Activated CD8-positive, alpha-beta memory T cell treated with anti-CD3 and anti-CD28 coated beads, Interleukin-2, amount 50 U/mL, for 24 hours (primary cell): ENCODE measurements around the gene BTBD18.
"Not testable (repeated sequence)": the region's sequence is repeated elsewhere in the genome, so short reads cannot be mapped to it uniquely, and the experiment has no call there.

Experiments used
- DNase-seq: peaks from one replicate; pipeline ENCODE4 v3.0.0-alpha.2; 2020; ENCODE audit errors: extremely low read depth

Gene BTBD18

DNA sequence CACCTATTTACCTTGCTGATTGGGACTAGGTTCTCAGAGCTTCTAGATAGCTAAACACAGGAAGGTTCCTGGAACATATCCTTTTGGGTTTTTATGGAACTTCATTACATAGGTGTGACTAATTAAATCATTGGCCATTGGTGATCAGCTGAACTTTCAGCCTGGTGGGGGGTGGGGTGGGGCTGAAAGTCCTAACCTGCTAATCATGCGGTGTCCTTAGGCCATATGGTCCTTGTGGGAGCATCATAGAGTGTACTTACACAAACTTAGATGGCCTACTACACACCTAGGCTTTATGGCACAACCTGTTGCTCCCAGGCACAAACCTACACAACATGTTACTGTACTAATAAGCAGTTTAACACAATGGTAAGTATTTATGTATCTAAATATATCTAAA is 19.0 kb downstream of the BTBD18 start:
- no peak for DNase-seq

DNA sequence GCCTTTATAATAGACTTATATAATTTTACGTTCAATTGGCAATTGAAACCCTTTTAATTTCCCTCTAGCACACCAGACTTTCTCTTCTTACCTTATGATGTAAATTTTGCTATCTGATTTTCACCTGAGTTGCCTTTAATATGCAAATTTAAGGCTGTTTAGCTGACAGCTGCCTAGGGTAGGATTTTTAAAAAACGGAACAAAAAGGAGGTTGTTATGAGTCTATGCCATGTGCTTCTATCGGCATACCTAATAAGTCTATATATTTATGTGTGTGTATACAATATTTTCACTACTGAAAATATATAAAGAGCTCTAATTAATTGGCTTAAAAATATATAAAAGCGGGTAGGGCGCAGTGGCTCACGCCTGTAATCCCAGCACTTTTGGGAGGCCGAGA is 22.1 kb downstream of the BTBD18 start:
- no peak for DNase-seq

DNA sequence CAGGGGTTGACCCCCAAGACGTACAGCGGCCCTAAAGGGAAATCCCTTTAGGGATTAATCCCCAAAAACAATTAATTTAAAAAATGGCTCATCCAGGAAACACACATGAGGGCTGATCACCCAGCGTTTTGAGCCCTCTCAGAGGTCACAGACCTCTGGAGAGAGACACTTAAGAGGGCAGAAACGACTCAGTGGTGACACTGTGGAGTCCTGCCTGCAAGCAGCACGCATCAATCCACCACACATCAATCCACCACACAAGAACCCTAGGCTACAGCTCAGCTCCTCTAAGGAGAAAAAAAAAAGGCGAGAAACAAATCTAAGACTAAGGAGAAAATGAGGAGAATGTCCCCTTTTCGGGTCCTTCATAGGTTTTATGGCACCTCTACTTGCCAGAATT is 22.8 kb downstream of the BTBD18 start:
- no peak for DNase-seq

DNA sequence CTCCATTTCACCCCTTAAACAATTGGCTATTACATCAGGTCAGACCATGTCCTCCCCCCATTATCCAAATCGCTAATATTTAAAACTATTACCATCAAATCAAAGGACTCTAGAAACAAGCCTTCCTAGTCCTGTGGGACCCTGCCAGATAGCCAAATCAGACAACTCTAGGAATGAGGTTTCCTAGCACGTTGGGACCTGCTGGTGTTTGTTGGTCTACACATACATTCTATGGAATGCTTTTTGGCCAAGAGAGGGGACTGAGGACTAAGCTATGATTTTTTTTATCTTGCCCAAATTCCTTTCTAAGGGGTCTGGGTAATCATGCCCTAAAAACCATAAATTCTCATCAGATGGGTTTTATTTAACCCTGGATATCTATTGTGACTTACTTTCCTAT is 24.4 kb downstream of the BTBD18 start:
- DNase-seq, result no peak

DNA sequence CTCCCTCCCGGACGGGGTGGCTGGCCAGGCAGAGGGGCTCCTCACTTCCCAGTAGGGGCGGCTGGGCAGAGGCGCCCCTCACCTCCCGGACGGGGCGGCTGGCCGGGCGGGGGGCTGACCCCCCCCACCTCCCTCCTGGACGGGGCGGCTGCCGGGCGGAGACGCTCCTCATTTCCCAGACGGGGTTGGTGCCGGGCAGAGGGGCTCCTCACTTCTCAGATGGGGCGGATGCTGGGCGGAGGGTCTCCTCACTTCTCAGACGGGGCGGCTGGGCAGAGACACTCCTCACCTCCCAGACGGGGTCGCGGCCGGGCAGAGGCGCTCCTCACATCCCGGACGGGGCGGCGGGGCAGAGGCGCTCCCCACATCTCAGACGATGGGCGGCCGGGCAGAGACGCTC is 34.9 kb downstream of the BTBD18 start:
- not testable (repeated sequence) for DNase-seq

DNA sequence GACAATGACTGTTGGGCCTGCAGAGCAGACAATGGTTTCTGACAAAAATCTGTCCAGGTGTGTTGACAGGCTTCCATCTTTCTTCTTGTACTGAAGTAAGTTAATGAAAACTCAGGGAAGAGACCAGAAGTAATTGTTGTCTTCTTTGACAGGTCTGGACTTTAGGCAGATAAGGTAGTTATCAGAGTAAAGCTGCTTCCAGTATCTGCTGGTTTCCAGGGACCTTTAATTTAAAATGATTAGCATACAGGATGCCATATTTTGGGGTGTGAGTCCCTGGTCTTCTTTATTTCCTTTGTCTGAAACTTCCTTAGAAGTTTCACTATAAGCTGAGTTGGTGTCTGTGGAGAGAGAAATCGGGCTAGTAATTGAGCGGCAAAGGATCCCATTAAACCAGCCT is 37.8 kb downstream of the BTBD18 start:
- no peak for DNase-seq

DNA sequence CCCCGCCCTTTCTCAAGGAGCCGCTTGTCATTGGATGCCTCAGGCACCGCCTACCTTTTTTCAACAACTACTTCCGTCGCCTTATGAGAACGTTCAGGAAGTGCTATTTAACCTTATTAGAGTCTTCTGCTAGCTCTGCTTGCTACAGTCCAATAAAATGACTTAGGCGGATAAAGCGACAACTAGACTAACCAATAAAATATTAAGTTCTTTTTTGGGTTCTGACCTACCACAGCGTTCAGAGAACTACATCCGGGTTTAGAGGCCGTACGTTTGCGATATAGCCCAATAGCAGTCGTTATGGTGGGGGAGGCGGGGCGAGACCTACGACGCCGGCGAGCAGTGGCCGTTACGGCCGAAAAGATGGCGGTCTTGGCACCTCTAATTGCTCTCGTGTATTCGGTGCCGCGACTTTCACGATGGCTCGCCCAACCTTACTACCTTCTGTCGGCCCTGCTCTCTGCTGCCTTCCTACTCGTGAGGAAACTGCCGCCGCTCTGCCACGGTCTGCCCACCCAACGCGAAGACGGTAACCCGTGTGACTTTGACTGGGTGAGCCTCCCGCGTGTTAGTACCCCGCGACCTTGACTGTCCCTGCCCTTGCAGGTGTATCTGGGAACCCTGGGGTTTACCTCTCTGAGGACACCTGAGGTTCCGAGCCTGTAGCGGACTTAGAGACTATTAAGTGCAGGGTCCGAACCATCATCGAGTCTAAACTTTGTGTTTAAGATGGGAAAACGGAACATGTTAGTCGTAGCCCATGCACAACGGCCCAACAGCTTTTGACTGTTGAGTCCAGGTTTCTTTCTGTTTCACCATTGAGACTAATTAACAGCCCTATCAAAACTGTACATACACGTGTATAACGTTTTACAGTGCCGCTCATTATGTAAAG is 39.1 kb downstream of the BTBD18 start, which contains the start of gene TMX2:
Gene TMX2, plus strand, starts transcription at position 338 of the 895 bp plus-strand sequence. Its CDS starts 26 bp downstream, at position 364.
- DNase-seq, result peak; percentile 84

DNA sequence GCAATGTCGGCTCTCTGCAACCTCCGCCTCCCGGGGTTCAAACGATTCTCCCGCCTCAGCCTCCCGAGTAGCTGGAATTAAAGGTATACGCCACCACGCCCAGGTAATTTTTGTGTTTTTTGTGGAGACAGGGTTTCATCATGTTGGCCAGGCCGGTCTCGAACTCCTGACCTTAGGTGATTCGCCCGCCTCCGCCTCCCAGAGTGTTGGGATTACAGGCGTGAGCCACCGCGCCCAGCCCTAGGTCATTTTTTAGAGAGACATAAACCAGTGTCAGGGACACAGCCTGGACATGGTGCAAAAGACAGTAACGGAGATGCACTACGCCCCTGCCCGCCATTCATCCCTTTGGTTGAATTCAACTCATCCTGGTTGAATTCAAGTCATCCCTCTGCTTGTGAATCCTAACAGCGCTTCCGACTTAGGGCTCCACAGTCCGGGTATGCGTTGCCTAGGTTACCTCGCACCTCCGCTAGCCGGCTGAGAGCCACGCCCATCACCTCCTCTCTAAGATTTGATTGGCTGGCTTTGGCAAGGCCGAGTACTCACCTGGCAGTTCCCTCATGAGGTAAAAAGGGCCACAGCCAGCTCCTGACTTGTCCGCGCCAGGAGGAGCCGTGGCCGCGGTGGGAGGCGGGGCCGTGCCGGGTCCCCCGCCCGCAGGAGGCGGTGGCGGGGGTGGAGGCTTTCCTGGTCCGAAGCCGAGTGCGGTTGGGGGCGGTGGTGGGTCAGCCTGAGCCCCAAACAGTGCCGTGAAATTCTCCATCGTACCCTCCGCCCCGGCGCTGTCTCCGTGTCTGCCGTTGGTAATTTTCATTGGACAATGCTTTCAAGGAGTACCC is 40.0 kb downstream of the BTBD18 start, which contains the start of gene MED19:
Gene MED19, minus strand, starts transcription at position 802 of the 842 bp plus-strand sequence. Its CDS starts 36 bp downstream, at position 766.
- peak; percentile 49 for DNase-seq

DNA sequence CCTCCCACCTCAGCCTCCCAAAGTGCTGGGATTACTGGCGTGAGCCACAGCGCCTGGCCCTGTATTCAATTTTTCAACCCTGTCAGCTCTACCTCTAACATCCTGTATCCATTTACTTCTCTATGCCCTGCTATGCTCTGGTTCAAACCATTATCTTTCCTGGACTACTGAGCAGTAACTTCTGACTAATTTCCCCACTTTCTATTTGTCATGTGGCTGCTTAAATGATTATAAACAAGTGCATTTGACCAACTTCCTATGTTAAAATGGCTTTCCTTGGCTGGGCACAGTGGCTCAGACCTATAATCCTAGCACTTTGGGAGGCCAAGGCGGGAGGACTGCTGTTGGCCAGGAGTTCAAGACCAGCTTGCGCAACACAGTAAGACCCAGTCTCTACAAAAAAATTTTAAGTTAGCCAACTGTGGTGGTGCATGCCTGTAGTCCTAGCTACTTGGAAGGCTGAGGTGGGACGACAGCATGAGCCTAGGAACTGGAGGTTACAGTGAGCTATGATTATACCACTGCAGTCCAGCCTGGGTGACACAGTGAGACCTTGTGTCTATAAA is 41.7 kb downstream of the BTBD18 start:
- no peak for DNase-seq

DNA sequence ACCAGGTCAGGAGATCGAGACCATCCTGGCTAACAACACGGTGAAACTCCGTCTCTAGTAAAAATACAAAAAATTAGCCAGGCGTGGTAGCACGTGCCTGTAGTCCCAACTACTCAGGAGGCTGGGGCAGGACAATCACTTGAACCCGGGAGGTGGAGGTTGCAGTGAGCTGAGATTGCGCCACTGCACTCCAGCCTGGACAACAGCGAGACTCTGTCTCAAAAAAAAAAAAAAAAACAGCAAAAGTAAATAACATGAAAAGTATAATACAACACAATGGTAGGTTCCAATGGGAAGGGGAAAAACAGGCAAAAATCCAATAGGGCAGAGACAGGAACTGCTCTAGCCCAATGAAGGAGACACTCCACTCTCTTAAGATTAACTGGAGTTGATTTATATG is 46.2 kb downstream of the BTBD18 start:
- DNase-seq, result not testable (repeated sequence)

DNA sequence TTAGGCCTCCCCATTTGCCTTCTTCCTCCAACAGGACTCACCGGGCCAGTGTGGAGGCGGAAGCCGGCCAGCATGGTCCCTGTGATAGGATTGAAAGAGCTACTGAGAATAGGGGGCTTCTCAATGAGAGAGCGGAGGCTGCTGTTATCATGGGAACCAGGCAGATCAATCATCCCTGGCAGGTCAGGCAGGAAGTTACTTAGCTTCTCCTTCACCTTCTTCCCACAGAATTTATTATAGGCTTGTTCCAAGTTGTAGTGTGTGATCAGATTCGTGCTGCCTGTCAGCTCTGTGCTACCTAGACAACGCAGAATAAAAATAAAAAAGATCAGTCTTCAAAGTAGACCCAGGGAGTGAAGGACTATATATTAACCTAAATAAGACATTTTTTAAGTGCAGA is 46.7 kb downstream of the BTBD18 start:
- DNase-seq, result no peak

DNA sequence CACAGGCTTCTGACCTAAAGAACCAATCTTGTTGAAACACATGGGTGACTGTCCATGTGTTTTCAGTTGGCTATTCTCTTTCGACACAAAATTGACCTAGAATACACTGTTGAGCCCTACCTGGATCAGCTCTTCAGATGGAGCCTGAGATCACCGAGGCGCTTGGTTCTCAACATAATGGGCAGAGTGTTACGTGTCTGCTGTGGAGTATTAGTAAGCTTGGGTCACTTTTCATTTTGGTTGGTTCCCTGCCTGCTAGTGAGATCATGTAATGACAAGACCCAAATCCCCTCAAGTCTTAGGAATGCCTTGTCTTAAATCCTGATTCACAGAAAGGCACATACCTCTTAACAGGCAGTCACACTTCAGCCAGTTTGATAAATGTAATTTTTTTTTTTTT is 48.3 kb downstream of the BTBD18 start:
- DNase-seq, result no peak

DNA sequence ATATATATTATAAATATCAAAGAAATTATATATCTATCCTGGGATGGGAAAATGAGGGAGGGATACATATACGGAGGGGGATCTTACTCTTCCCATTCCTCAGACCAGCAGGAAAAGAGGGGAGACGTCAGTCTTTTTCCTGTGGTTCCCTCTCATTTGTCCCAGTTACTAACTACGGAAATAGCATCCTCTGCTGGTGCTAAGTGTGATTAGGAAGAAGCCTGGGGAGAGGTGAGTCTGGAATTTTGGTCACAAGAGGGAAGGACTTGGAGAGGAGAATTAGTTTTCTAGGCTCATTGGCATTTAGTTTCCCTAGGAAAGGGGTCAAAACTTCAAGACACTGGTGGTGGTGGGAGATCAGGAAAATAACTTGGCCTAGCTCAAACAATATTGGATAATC is 51.2 kb downstream of the BTBD18 start:
- no peak for DNase-seq

DNA sequence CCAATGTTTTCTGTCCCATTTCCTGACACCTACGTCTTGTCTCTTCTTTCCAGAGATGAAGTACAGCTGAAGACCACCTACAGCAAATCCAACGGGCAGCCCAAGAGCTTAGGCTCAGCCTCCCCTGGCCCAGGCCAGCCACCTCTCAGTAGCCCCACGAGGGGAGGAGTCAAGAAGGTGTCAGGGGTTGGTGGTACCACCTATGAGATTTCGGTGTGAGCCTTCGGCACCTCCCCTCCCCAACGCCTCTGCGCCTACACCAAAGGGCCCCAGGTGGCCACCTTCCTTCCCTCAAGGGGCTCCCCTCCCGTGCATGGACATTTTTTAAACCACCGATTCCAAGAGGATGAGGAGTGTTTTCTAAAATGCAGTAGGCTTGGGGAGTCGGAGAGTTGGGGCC is 51.8 kb downstream of the BTBD18 start:
- no peak for DNase-seq

DNA sequence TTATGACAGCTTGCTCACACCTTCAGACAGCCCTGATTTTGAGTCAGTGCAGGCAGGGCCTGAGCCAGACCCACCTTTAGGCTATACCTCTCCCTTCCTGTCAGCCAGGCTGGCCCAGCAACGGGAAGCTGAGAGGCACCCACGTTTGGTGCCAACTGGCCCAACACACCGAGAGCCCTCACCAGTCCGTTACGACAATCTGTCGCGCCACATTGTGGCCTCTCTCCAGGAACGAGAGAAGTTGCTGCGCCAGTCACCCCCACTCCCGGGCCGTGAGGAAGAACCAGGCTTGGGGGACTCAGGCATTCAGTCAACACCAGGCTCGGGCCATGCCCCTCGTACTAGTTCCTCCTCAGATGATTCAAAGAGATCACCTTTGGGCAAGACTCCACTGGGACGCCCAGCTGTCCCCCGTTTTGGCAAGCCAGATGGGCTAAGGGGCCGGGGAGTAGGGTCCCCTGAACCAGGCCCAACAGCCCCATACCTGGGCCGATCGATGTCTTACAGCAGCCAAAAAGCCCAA is 52.7 kb downstream of the BTBD18 start:
- DNase-seq, result no peak
